Measurements from ENCODE around the gene ISCU.
"Not testable (repeated sequence)": the region's sequence is repeated elsewhere in the genome, so short reads cannot be mapped to it uniquely, and the experiment has no call there.

Gene ISCU

GRCh38 chr12:108572166-108572790 is 9.9 kb downstream of the ISCU start:
- no peak for DNase-seq

DNA sequence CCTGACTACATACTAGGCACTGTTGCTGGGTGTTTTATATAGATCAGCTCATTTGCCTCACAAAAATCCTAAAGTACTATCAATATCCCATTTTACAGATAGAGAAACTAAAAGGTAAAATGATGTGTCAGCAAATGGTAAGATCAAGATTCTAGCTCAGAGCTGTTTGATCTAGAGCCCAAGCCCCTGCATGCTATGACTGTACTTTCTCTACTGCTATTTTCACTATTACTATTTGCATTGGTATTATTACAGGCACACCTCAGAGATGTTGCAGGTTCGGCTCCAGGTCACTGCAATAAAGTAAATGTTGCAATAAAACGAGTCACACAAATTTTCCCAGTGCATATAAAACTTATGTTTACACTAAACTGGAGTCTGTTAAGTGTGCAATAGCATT is 10.9 kb downstream of the ISCU start:
- DNase-seq = no peak

DNA sequence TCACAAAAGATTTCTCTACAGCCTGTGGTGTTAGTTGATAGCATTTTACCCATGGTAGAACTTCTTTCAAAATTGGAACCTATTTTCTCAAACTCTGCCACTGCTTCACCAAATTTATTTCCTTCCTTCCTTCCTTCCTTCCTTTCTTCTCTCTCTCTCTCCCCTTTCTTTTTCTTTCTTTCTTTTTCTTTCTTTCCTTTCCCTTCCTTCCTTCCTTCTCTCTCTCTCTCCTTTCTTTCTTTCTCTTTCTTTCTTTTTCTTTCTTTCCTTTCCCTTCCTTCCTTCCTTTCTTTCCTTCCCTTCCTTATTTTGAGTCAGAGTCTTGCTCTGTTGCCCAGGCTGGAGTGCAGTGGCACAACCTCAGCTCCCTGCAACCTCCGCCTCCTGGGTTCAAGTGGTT is 11.9 kb downstream of the ISCU start:
- DNase-seq = not testable (repeated sequence)

DNA sequence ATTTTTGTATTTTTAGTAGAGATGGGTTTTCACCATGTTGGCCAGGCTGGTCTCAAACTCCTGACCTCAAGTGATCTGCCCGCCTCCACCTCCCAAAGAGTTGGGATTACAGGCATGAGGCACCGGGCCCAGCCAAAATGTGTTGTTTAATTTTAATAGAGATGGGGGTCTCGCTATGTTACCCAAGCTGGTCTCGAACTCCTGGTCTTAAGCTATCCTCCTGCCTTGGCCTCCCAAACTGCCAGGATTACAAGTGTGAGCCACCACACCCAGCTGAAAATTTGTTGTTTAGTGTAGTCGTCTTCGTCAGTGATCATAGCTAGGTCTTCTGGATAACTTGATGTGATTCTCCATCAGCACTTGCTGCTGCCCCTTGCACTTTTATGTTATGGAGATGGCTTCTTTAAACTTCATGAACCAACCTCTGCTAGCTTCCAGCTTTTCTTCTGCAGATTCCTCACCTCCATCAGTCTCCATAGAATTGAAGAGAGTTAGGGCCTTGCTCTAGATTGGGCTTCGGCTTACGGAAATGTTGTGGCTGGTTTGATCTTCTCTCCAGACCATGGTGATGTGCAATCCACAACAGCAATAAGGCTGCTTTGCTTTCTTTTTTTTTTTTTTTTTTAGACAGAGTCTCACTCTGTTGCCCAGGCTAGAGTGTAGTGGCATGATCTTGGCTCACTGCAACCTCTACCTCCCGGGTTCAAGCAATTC is 13.0 kb downstream of the ISCU start:
- DNase-seq = no peak

DNA sequence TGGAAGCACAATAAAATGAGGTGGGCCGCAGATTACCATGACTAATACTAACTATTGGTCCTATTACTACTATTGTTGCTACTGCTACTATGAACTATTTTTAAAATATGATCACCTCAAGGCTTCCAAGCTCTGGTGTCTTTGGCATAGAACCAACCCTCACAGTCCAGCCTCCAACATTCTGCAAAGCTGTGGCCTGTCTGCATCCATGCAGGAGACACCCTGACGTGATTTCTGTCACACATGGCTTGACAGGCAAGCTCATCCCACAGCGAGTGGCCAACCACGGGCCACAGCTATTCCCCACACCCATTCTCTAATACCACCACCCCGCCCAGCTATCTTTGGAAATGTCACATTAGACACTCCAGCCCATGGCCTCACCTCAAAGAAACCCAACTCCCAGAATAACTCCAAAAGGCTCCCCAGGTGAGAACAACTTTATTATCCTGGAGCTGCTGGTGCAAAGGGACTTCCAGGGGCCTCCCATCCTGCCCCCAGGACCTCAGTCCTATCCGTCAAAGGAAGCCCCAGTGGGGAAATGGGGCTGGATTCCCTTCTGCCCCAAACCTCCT is 14.4 kb downstream of the ISCU start:
- no peak for DNase-seq

DNA sequence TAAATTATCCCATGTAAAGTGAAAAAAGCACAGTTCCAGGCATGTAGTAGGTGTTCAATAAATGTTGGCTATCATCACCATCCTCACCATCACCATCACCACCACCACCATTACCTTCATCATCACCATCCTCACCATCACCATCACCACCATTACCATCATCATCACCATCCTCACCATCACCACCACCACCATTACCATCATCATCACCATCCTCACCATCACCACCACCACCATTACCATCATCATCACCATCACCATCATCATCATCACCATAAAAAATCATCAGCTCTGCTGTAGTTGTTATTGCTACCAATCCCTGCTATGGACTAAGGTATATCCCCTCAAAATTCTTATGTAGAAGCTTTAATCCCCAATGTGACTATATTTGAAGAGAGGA is 15.1 kb downstream of the ISCU start:
- no peak for DNase-seq

- DNase-seq = no peak
These were observed 15.9 kb downstream of the ISCU start for GRCh38 chr12:108578264-108578663.

DNA sequence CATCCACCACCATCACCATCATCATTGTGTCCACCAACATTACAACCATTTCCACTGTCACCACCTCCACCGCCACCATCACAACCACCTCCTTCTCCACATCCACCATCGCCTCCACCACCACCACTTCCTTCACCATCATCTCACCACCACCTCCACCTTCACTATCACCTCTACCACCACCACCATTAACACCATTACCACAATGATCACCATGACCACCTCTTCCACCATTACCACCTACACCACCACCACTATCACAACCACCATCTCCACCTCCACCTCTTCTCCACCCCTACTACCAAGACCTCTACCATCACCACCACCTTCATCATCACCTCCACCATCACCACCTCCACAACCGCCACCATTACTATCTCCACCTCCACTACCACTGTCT is 16.4 kb downstream of the ISCU start:
- DNase-seq = no peak

DNA sequence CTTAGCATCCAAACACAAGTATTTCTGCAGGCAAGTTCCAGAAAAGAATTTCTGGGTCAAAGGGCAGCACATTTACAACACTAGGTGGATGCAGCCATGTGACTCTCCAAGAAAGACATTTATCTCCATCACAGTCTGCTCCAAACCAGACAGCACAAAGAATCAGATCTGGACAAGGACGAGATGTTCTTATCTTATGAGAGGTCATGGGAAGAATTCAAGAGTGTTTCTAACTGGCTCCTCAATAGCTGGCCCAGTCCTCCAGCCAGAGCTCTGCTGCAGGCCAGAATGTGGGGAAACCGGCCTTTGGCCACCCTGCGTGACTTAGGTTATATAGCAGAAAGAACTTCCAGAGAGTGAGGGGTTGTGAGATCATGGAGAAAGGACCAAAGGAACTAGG is 18.1 kb downstream of the ISCU start:
- DNase-seq = no peak

DNA sequence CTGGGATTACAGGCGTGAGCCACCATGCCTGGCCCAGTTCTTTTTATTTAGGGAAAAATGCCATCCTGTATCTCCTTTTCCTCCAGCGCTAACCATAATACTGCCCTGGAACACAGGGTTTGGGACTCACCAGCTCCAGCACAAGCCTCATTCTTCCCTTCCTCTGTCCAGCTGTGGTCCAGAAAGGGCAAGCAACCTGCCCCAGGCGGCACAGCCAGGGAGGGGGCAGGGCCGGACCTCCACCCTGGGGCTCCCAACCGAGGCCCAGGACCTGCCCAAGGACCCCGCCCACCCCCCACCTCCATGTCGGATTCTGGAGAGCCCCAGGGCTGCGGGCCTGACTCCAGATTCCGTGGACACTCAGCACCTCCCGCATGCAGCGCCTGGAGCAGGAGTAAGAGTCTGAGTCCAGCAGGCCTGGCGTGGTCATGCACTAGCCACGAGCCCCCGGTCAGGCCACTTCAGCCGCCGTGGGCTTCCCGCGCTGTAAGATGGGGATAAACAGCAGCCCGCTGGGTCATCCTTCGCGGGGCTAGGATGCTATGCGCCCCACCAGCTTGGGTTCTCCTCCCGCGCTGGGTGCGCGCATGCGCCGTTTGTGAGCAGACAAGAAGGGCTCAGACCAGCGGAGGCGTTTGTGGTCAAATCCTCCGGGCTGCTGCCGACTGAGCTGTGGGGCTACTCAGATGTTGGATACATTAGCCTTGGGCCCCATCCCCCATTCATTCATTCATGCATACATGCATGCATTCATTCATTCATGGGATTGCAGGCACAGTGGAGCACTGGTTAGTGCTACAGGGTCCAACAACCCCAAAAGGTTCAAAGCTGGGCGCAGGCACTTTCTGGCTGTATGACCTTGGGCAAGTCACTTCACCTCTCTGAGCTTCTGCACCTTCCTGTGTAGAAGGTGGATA is 19.2 kb downstream of the ISCU start:
- DNase-seq = no peak

- no peak for DNase-seq
These were observed 20.1 kb downstream of the ISCU start for GRCh38 chr12:108582509-108582908.

DNA sequence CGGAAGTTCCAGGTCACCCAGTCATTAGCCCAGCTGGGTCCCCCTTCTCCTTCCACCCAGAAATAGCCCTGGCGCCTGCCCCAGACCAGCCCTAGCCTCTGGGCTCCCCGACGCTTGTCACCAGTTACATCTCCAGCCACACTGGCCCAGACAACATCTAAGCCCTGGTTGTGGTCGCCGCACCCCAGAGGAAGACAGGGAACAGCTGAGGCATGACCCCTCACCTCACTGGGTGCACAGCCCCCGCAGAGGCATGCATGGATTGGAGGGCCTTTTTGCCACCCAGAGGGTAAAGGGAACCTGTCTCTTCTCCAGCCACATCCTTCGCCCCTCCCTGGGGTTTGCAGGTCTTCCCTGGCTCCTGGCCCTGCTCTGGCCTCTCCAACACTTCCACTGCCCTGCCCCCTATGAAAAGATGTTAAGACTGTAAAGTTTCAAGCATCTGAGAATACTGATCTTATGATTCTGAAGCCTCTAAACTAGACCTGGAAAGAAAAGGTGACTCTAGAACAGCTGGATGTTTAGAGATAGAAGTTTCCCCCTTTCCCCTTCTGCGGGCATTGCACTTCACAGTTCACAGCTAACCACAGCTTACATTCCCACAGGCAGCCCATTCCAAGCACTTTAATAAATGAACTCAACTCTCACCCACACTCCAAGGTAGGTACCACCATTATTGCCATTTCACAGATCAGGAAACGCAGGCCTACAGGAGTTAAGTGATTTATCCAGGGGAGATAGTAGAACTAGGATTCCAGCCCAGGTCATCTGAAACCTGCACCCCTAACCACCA is 20.8 kb downstream of the ISCU start:
- DNase-seq = no peak

DNA sequence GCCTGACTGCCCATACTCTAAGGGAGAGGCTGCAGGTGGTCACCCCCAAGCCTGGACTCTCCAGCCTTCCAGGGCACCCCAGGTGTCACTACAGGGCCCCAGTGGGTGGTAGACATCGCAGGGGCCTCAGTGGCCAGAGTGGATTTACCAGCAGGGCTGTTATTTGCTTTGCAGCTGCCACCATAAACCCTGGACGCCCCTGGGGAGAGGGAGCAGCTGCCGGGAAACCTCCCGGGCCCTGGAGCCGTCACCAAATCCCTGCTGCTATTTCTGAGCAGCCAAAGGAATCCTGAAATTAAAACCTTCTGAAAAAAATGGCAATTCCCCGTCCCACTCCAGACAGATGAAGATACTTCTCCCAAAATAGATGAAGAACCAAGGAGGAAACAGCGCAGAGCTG is 21.6 kb downstream of the ISCU start:
- no peak for DNase-seq

DNA sequence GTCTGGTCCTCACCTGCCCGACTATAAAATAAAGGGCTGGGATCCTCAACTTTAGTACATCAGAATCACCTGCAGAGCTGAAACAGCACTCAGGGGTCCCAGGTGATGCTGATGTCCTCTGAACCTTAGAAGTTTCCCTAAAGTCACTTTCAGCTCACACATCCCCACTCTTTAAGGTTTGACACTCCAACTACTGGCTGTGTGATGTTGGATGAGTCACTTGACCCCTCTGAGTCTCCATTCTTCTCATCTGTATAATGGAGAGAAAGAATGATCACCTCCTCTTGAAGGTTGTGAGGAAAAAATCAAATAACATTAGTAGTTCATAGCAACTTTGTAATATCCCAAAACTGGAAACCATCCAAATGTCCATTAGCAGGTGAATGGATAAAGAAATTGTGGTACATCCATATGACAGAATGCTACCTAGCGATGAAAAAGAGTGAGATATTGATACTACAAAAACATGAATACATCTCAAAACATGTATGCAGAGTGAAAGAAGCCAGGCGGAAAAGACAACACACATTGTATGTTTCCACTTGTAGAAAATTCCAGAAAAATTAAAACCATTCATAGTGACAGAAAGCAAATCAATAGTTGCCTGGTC is 22.2 kb downstream of the ISCU start:
- DNase-seq = no peak

GRCh38 chr12:108585864-108586263 is 23.5 kb downstream of the ISCU start:
- no peak for DNase-seq

DNA sequence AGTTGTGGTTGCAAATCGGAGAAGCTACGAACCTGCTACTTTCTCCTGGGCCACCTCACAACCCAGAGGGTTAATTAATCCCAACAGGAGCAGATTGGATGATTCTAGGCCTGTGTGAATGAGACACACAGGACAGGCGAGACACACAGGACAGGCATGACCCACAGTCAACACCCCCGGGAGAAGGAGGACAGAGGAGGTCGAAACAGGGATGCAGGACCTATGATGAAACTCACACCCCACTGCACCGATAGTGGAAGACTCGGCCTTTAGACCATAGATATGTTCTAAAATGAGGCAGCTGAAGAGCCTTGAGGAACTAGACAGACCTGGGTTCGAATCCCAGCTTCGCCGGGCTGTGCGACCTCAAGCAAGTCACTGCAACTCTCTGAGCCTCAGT is 23.9 kb downstream of the ISCU start:
- DNase-seq = no peak

DNA sequence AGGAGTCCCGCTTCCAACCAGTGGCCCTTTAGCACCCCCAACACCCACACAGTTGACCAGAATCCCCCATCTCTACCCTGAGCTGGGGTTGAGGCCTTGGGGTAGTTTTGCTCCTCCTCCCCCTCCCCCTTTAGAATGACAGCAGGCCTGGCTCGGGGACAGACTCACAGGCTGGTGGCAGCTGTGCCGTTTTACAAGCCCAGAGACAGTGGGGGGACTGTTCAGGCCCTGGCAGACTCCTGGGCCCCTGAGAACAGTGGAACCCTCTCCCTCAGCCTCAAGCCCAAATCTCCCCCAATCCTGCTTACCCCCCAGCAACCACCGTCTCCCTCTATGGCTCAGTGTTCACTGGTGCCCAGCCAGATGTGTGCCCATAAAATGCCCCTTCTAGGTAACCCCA is 25.4 kb downstream of the ISCU start:
- no peak for DNase-seq

- no peak for DNase-seq
These were observed 26.8 kb downstream of the ISCU start for GRCh38 chr12:108589028-108589839.

GRCh38 chr12:108589840-108590229 is 27.4 kb downstream of the ISCU start:
- DNase-seq = no peak

- not testable (repeated sequence) for DNase-seq
These were observed 28.1 kb downstream of the ISCU start for GRCh38 chr12:108590463-108590862.

DNA sequence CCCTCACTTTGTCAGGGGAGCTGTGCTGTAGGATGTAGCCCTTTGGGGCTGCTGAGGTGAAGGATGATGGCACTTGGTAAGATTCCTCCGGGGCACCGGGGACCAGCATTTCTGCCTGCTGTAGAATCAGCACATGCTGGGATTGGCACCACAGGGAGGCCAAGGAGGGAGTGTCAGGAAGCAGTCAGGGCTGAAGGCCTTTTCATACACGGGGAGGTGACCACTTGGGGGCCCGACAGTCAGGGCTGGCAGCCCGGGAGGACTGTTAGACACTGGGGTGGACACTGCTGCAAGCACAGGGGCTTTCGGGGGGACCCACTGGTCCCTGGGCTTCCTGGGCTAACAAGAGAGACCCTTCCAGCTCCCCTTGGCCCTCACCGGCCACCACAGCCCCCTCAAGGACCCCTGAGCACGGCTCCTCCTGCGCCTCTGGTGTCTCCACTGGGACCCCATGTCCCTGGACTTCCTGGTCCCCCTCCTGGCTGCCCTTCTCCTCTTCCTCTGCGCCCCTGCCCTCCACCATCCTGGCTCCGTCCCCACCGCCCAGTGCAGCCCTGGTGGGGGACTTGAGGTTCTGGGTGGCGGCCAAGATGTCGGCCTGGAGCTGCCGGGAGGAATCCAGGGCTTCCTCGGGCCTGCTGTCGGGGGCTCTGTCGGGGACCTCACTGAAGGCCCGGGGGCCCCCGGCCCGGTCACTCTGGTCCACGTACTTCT is 29.0 kb downstream of the ISCU start:
- no peak for DNase-seq

All from activated CD4-positive, CD25-positive, alpha-beta regulatory T cell treated with anti-CD3 and anti-CD28 coated beads, Interleukin-2, amount 50 U/mL, for 72 hours (primary cell).